ENCODE results near the gene SMTNL1.

DNA sequence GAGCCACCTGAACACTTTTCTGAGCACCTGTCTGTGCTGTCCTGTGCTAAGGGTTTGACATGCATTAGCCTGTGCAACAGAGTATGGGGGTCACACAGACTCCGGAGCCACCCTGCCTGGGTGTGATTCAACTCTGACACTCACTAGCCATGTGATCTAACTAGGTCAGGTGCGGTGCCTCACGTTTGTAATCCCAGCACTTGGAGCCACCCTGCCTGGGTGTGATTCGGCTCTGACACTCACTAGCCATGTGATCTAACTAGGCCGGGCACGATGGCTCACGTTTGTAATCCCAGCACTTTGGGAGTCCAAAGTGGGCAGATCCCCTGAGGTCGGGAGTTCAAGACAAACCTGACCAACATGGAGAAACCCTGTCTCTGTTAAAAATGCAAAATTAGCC, 18.6 kb downstream of the SMTNL1 start:
- TF ChIP-seq, protein P1, sequence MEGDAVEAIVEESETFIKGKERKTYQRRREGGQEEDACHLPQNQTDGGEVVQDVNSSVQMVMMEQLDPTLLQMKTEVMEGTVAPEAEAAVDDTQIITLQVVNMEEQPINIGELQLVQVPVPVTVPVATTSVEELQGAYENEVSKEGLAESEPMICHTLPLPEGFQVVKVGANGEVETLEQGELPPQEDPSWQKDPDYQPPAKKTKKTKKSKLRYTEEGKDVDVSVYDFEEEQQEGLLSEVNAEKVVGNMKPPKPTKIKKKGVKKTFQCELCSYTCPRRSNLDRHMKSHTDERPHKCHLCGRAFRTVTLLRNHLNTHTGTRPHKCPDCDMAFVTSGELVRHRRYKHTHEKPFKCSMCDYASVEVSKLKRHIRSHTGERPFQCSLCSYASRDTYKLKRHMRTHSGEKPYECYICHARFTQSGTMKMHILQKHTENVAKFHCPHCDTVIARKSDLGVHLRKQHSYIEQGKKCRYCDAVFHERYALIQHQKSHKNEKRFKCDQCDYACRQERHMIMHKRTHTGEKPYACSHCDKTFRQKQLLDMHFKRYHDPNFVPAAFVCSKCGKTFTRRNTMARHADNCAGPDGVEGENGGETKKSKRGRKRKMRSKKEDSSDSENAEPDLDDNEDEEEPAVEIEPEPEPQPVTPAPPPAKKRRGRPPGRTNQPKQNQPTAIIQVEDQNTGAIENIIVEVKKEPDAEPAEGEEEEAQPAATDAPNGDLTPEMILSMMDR (IDR thresholded peaks at IDR 0.05; ENCODE audit: low read depth, low read length, missing input control): no peak
- TF ChIP-seq, protein P2, sequence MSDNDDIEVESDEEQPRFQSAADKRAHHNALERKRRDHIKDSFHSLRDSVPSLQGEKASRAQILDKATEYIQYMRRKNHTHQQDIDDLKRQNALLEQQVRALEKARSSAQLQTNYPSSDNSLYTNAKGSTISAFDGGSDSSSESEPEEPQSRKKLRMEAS (IDR thresholded peaks at IDR 0.05): no peak
- TF ChIP-seq EGR1 (IDR thresholded peaks at IDR 0.05; ENCODE audit: low read depth in 2 of 2) (no peak), JUND (IDR thresholded peaks at IDR 0.05) (no peak)
